Parathyroid adenoma (tissue), 2 donors: ENCODE measurements around the gene FAM184A.

Source experiments
- H2AFZ ChIP-seq: fragments of 300-600 bp; sonication (generic); one replicate; pipeline ENCODE4 v1.7.0; 2017; ENCODE audit warnings: antibody characterized with exemption, mild to moderate bottlenecking
- H3K27ac ChIP-seq: fragments of 300-600 bp; sonication (generic); one replicate; pipeline ENCODE4 v1.7.0; 2017
- H3K27me3 ChIP-seq: fragments of 300-600 bp; sonication (generic); one replicate; pipeline ENCODE4 v1.7.0; 2017; ENCODE audit warnings: low read length; ENCODE audit not compliant: control insufficient read depth, insufficient read depth
- H3K36me3 ChIP-seq: fragments of 300-600 bp; sonication (generic); one replicate; pipeline ENCODE4 v1.7.0; 2017; ENCODE audit warnings: low read length; ENCODE audit not compliant: control insufficient read depth, insufficient read depth
- H3K4me1 ChIP-seq: fragments of 300-600 bp; sonication (generic); one replicate; pipeline ENCODE4 v1.7.0; 2017; ENCODE audit warnings: control low read depth
- H3K4me2 ChIP-seq: fragments of 300-600 bp; sonication (generic); one replicate; pipeline ENCODE4 v1.7.0; 2017; ENCODE audit warnings: low read length
- H3K4me3 ChIP-seq: fragments of 300-600 bp; sonication (generic); one replicate; pipeline ENCODE4 v1.7.0; 2017; ENCODE audit warnings: low read depth, low read length
- H3K79me2 ChIP-seq: fragments of 300-600 bp; sonication (generic); one replicate; pipeline ENCODE4 v1.7.0; 2017; ENCODE audit warnings: control low read depth
- H3K9ac ChIP-seq: fragments of 300-600 bp; sonication (generic); one replicate; pipeline ENCODE4 v1.7.0; 2017; ENCODE audit warnings: mild to moderate bottlenecking
- H3K9me3 ChIP-seq: fragments of 300-600 bp; sonication (generic); one replicate; pipeline ENCODE4 v1.7.0; 2017; ENCODE audit warnings: low read length; ENCODE audit not compliant: control insufficient read depth
- CTCF ChIP-seq: fragments of 300-600 bp; sonication (generic); IDR thresholded peaks from one replicate; pipeline ENCODE4 v1.7.0; 2017; ENCODE audit warnings: antibody characterized with exemption, mild to moderate bottlenecking
- donor health status: primary hyperparathyroidism.

FAM184A gene

GRCh38 chr6:118953391-118953790, 125.1 kb downstream of the FAM184A start:
- H3K4me2 ChIP-seq, result no peak overlapping the region
- no peak overlapping the region for H3K4me3 ChIP-seq
- no peaks in the 10 kb centered on the region for H3K9me3 ChIP-seq
- no peaks in the 10 kb centered on the region for H3K4me1 ChIP-seq
- H3K27ac ChIP-seq, result no peak overlapping the region
- H2AFZ ChIP-seq, result no peak overlapping the region
- no peaks in the 10 kb centered on the region for H3K79me2 ChIP-seq
- no peaks in the 10 kb centered on the region for H3K36me3 ChIP-seq
- TF ChIP-seq CTCF, result no peak
- H3K27me3 ChIP-seq, result no peaks in the 10 kb centered on the region
- no peak overlapping the region for H3K9ac ChIP-seq

DNA sequence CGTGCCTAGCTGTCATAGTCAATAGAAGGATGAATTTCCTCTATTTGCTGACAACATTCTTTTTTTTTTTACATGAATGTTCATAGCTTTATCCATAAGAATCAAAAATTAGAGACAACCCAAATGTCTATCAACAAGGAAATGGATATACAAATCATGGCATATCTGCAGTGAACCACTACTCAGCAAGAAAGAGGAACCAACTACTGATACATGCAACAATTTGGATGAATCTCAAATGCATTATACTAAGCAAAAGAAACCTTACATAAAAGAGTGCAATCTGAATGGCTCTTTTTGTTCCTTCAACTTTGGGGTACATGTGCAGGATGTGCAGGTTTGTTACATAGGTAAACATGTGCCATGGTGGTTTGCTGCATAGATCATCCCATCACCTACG, 125.8 kb downstream of the FAM184A start:
- Histone ChIP-seq H2AFZ (no peak overlapping the region), H3K27me3 (no peaks in the 10 kb centered on the region), H3K4me1 (no peaks in the 10 kb centered on the region), H3K36me3 (no peaks in the 10 kb centered on the region), H3K27ac (no peak overlapping the region), H3K9ac (no peak overlapping the region), H3K9me3 (no peaks in the 10 kb centered on the region), H3K79me2 (no peaks in the 10 kb centered on the region), H3K4me2 (no peak overlapping the region), H3K4me3 (no peak overlapping the region)
- no peak for TF ChIP-seq CTCF

- Histone ChIP-seq H3K9ac (no peak overlapping the region), H2AFZ (no peak overlapping the region), H3K9me3 (no peaks in the 10 kb centered on the region), H3K79me2 (no peaks in the 10 kb centered on the region), H3K36me3 (no peaks in the 10 kb centered on the region), H3K27me3 (no peaks in the 10 kb centered on the region), H3K27ac (no peak overlapping the region), H3K4me3 (no peak overlapping the region), H3K4me2 (no peak overlapping the region), H3K4me1 (no peaks in the 10 kb centered on the region)
- no peak for TF ChIP-seq CTCF
Observed at GRCh38 chr6:118945217-118945616, 133.2 kb downstream of the FAM184A start.

GRCh38 chr6:118940770-118941169, 137.7 kb downstream of the FAM184A start:
- Histone ChIP-seq H3K36me3 (no peaks in the 10 kb centered on the region), H3K4me1 (peaks cover under 1% of the 10 kb centered on the region), H3K4me2 (no peak overlapping the region), H2AFZ (no peak overlapping the region), H3K27ac (no peak overlapping the region), H3K9me3 (no peaks in the 10 kb centered on the region), H3K79me2 (peaks cover 4% of the 10 kb centered on the region), H3K9ac (no peak overlapping the region), H3K4me3 (no peak overlapping the region), H3K27me3 (no peaks in the 10 kb centered on the region)
- no peak for TF ChIP-seq CTCF

- peaks cover 4% of the 10 kb centered on the region for H3K4me1 ChIP-seq
- no peak overlapping the region for H2AFZ ChIP-seq
- no peak overlapping the region for H3K4me2 ChIP-seq
- no peak overlapping the region for H3K4me3 ChIP-seq
- H3K9ac ChIP-seq, result no peak overlapping the region
- H3K27ac ChIP-seq, result no peak overlapping the region
- no peak for TF ChIP-seq CTCF
- H3K27me3 ChIP-seq, result no peaks in the 10 kb centered on the region
- H3K36me3 ChIP-seq, result no peaks in the 10 kb centered on the region
- H3K9me3 ChIP-seq, result no peaks in the 10 kb centered on the region
- H3K79me2 ChIP-seq, result peaks cover 6% of the 10 kb centered on the region
Observed at GRCh38 chr6:118939683-118940082, 138.8 kb downstream of the FAM184A start.
